Hepatocyte (in vitro differentiated cells): ENCODE measurements around the gene SGMS1. TPM values are rescaled to one million over a fixed set of nuclear protein-coding genes. Genes with fewer than 3 reads are reported as not detected.

Source experiments
- DNase-seq: peaks from one replicate; pipeline ENCODE4 v3.0.0-alpha.2; 2016; ENCODE audit warnings: low spot score
- H2AFZ ChIP-seq: fragments of 200-600 bp; sonication (generic); 2 replicates; pipeline ENCODE4 v1.6.0; 2016; ENCODE audit warnings: antibody characterized with exemption, mild to moderate bottlenecking
- H3K27ac ChIP-seq: fragments of 200-600 bp; sonication (generic); 2 replicates; pipeline ENCODE4 v1.5.1; 2016; ENCODE audit warnings: mild to moderate bottlenecking
- H3K27me3 ChIP-seq: fragments of 200-600 bp; sonication (generic); 2 replicates; pipeline ENCODE4 v1.6.1; 2016
- H3K36me3 ChIP-seq: fragments of 200-600 bp; sonication (generic); replicated peaks from 2 replicates; pipeline ENCODE4 v1.5.1; 2016; ENCODE audit warnings: low read depth; ENCODE audit not compliant: insufficient read depth
- H3K4me1 ChIP-seq: fragments of 200-600 bp; sonication (generic); 2 replicates; pipeline ENCODE4 v1.5.1; 2016; ENCODE audit warnings: mild to moderate bottlenecking, moderate library complexity; ENCODE audit not compliant: insufficient read depth
- H3K4me2 ChIP-seq: fragments of 200-600 bp; sonication (generic); 2 replicates; pipeline ENCODE4 v1.6.0; 2016
- H3K4me3 ChIP-seq: fragments of 200-600 bp; sonication (generic); 2 replicates; pipeline ENCODE4 v1.5.1; 2016; ENCODE audit warnings: mild to moderate bottlenecking
- H3K79me2 ChIP-seq: fragments of 200-600 bp; sonication (generic); 2 replicates; pipeline ENCODE4 v1.6.0; 2017; ENCODE audit warnings: mild to moderate bottlenecking
- H3K9me2 ChIP-seq: fragments of 200-600 bp; sonication (generic); replicated peaks from 2 replicates; pipeline ENCODE4 v1.6.0; 2017; ENCODE audit warnings: mild to moderate bottlenecking; ENCODE audit not compliant: insufficient read depth
- H3K9me3 ChIP-seq: fragments of 200-600 bp; sonication (generic); 2 replicates; pipeline ENCODE4 v1.5.1; 2016; ENCODE audit warnings: low read depth, mild to moderate bottlenecking
- H4K20me1 ChIP-seq: fragments of 200-600 bp; sonication (generic); 2 replicates; pipeline ENCODE4 v1.6.0; 2016; ENCODE audit warnings: mild to moderate bottlenecking; ENCODE audit not compliant: insufficient read depth, poor library complexity, severe bottlenecking
- EZH2 ChIP-seq: fragments of 200-600 bp; sonication (generic); IDR thresholded peaks from 2 replicates; pipeline ENCODE4 v1.6.1; 2016; ENCODE audit warnings: antibody characterized with exemption, mild to moderate bottlenecking, borderline replicate concordance
- EZH2phosphoT487 ChIP-seq: fragments of 200-600 bp; sonication (generic); IDR thresholded peaks from one replicate; pipeline ENCODE4 v1.6.1; 2018; ENCODE audit warnings: antibody characterized with exemption, mild to moderate bottlenecking, low read depth, moderate library complexity; ENCODE audit not compliant: unreplicated experiment, severe bottlenecking
- WGBS: methylation state at CpG from one replicate; pipeline ENCODE4 v1.1.6; 2016; ENCODE audit warnings: low lambda C conversion rate; ENCODE audit errors: missing lambda C conversion rate; 5-methylcytosine and 5-hydroxymethylcytosine counted together
- polyA plus RNA-seq: library from polyadenylated mRNA; unstranded; fragments of >200 nt; fragmentation: Nextera tagmentation; extraction: Ambion mirVana; gene quantifications from 2 replicates; pipeline ENCODE4 v1.2.1, GENCODE V29; 2016
- total RNA-seq: library from RNA; depleted of rRNA; stranded (reverse); fragments of >200 nt; gene quantifications from 2 replicates; pipeline ENCODE4 v1.2.3, GENCODE V29; 2014
- TF ChIP-seq, protein P1 (sequence below): fragments of 200-600 bp; sonication (generic); IDR thresholded peaks from 2 replicates; pipeline ENCODE4 v1.5.1; 2016; ENCODE audit warnings: antibody characterized with exemption, mild to moderate bottlenecking; ENCODE audit not compliant: poor library complexity

Gene SGMS1
- total and polyA plus RNA-seq, 2 experiments from 2014 or later = 28.1 to 87.8 TPM

DNA sequence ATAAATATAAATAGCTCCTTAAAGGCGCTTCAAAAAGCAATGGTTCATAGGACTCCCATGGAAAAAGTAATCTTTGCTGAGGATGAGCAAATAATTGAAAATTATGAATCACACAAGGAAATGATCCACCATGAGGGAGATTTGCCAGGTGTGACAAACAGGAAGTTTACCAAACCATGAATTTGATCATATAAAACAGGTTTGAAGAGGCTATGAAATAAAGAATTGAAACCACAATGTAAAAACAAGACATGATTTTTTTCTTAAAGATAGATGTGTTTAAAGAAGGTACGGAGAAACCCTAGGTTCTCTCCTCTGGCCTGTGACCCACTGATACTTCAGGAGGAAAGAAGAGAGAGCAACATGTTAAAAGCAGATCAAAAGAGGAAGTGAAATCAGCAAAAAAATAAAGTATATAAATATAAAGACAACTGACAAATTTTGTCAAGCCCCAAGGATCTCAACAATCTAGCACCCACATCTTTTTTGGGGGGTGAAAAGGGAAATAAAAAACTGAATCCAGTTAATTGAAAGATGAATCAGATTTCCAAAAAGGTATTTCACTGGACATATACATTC, 261.1 kb downstream of the SGMS1 start:
- H3K4me3 ChIP-seq = no peak overlapping the region
- no peaks in the 10 kb centered on the region for H3K9me3 ChIP-seq
- no peak overlapping the region for H2AFZ ChIP-seq
- no peaks in the 10 kb centered on the region for H3K27me3 ChIP-seq
- no peaks in the 10 kb centered on the region for H3K36me3 ChIP-seq
- DNase-seq = no peak
- no peak overlapping the region for H3K4me2 ChIP-seq
- H3K4me1 ChIP-seq = no peaks in the 10 kb centered on the region
- 93% methylated on average over 2 of the region's 2 CpGs for WGBS
- H3K27ac ChIP-seq = no peak overlapping the region
- H4K20me1 ChIP-seq = peaks cover 4% of the 10 kb centered on the region
- no peaks in the 10 kb centered on the region for H3K9me2 ChIP-seq
- TF ChIP-seq EZH2phosphoT487 = no peak
- peaks cover 30% of the 10 kb centered on the region for H3K79me2 ChIP-seq

DNA sequence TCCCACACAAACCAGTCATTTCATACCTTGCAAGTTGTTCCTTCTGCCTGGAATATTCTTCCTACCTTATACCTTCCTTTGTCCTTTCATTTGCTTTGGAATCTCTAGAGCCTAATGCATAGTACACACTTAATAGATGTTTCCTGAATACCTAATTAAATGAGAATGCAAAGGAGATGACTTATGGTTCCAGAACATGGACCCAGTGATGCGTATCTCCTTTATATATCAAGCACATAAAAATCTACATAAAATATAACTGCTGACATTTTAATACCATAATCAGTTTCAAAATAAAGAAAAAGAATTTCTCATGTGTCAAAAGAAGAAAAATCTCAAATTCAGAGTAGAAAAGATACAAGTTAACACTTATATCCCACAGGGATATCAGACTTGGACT, 261.8 kb downstream of the SGMS1 start:
- Histone ChIP-seq H3K4me3 (no peak overlapping the region), H3K9me3 (no peaks in the 10 kb centered on the region), H3K27me3 (no peaks in the 10 kb centered on the region), H4K20me1 (peaks cover 4% of the 10 kb centered on the region), H3K27ac (no peak overlapping the region), H2AFZ (no peak overlapping the region), H3K4me1 (no peaks in the 10 kb centered on the region), H3K79me2 (peaks cover 30% of the 10 kb centered on the region), H3K9me2 (no peaks in the 10 kb centered on the region), H3K36me3 (no peaks in the 10 kb centered on the region), H3K4me2 (no peak overlapping the region)
- WGBS = 100% methylated on average over 1 of the region's 1 CpG
- no peak for TF ChIP-seq EZH2phosphoT487
- TF ChIP-seq, protein P1, sequence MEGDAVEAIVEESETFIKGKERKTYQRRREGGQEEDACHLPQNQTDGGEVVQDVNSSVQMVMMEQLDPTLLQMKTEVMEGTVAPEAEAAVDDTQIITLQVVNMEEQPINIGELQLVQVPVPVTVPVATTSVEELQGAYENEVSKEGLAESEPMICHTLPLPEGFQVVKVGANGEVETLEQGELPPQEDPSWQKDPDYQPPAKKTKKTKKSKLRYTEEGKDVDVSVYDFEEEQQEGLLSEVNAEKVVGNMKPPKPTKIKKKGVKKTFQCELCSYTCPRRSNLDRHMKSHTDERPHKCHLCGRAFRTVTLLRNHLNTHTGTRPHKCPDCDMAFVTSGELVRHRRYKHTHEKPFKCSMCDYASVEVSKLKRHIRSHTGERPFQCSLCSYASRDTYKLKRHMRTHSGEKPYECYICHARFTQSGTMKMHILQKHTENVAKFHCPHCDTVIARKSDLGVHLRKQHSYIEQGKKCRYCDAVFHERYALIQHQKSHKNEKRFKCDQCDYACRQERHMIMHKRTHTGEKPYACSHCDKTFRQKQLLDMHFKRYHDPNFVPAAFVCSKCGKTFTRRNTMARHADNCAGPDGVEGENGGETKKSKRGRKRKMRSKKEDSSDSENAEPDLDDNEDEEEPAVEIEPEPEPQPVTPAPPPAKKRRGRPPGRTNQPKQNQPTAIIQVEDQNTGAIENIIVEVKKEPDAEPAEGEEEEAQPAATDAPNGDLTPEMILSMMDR = no peak
- no peak for TF ChIP-seq EZH2
- DNase-seq = no peak

DNA sequence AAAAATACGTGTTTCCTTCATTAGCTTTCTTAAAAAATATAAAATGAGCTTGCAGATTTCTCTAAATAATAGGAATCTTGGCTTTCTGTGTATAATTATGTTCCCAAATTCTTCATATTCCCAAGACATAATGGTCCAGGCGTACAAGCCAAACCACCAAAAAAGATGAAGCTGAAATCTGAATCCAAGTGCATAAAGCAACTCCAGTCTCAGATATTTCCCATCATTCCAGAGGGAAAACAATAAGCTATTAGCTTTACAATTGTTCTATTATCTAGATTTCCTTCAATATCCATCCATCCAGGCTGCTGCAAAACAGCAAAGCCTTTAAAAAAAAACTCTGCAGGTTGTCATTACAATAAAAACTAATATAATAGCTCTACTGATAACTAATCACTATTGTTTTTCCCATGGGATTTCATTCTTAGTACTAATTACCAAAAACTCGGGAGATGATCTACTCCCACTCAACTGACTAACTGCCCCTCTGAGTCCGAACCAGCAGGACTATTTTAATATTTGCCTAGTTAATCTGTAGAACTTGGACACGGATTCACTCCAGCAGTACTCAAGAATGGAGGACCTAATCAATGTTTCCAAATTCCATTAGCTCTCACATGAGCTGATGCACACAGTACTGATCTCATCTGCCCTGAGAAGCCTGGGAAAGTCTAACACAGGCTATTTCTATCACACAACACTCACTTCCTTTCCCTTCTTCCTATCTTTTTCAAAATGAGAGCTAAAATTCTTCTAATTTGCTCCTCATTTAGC, 263.5 kb downstream of the SGMS1 start:
- H2AFZ ChIP-seq = no peak overlapping the region
- no peaks in the 10 kb centered on the region for H3K9me2 ChIP-seq
- no peaks in the 10 kb centered on the region for H3K36me3 ChIP-seq
- H3K9me3 ChIP-seq = no peaks in the 10 kb centered on the region
- WGBS = 72% methylated on average over 5 of the region's 5 CpGs
- H3K27me3 ChIP-seq = no peaks in the 10 kb centered on the region
- no peak overlapping the region for H3K4me2 ChIP-seq
- peaks cover 30% of the 10 kb centered on the region for H3K79me2 ChIP-seq
- TF ChIP-seq, protein P1 = no peak
- TF ChIP-seq EZH2 = no peak
- no peak for TF ChIP-seq EZH2phosphoT487
- peaks cover 4% of the 10 kb centered on the region for H4K20me1 ChIP-seq
- H3K4me3 ChIP-seq = no peak overlapping the region
- DNase-seq = no peak
- H3K27ac ChIP-seq = no peak overlapping the region
- H3K4me1 ChIP-seq = no peaks in the 10 kb centered on the region

DNA sequence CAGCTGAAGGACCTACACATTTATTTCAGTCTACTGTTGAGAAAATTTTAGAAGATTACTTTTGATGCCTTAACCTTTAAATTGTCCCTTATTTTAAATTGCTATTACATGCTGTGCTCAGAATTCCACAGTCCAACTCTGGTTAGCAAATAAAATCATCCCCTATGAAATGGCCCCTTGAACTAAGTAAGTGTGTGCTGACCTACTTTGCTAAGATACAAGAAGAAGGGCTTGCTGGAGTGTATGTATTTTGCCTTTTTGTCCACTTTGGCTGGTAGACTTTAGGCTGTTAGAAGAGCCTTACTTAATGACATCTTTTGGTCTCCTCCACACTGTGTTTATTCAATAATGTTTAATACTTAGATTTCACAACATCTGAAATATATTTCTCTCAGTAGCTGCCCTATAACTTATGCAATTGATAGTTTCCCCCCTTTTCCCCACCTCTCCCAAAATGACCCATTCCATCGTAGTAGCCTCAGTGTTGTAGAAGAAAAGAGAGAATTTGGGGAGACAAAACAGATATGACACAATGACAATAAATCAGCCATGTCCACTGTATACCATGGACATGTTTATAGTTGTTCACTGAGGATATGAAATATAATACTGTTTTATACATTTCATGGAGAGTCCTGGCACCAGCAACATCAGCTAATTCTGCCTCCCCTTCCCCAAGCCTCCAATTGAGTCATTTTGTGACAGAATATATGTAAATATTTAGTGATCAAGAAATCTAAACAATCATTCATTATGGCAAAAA, 264.6 kb downstream of the SGMS1 start:
- no peaks in the 10 kb centered on the region for H3K36me3 ChIP-seq
- H3K79me2 ChIP-seq = peaks cover 30% of the 10 kb centered on the region
- no peak overlapping the region for H3K27ac ChIP-seq
- H3K4me2 ChIP-seq = no peak overlapping the region
- no peak for DNase-seq
- H3K4me3 ChIP-seq = no peak overlapping the region
- H2AFZ ChIP-seq = no peak overlapping the region
- no peaks in the 10 kb centered on the region for H3K9me2 ChIP-seq
- H3K4me1 ChIP-seq = no peaks in the 10 kb centered on the region
- 81% methylated on average over 1 of the region's 1 CpG for WGBS
- peaks cover 4% of the 10 kb centered on the region for H4K20me1 ChIP-seq
- no peaks in the 10 kb centered on the region for H3K9me3 ChIP-seq
- no peaks in the 10 kb centered on the region for H3K27me3 ChIP-seq
- TF ChIP-seq EZH2phosphoT487 (no peak), EZH2 (no peak)
- TF ChIP-seq, protein P1 = no peak
